Activated B cell treated with CpG ODN at 0.5 μM for 24 hours (primary cell): ENCODE measurements around the gene ADCY10. TPM values are rescaled to one million over a fixed set of nuclear protein-coding genes. Genes with fewer than 3 reads are reported as not detected.
"Not testable (repeated sequence)": the region's sequence is repeated elsewhere in the genome, so short reads cannot be mapped to it uniquely, and the experiment has no call there.

ENCODE experiments used
- ATAC-seq: fragments of 200-7000 bp; cut with Tn5 transposase; one replicate; pipeline ENCODE4 v1.10.0; 2021; ENCODE audit warnings: low read depth, mild to moderate bottlenecking, moderate library complexity
- CTCF ChIA-PET: fragments of 350-600 bp; sonication (Branson Sonifier 250); formaldehyde crosslinking; loops from one replicate; lab custom pipeline; 2021; ENCODE audit warnings: antibody characterized with exemption; lab: Charles Lee
- POLR2A ChIA-PET: fragments of 350-600 bp; sonication (Branson Sonifier 250); formaldehyde crosslinking; loops from one replicate; lab custom pipeline; 2021; ENCODE audit warnings: antibody characterized with exemption; lab: Charles Lee
- DNase-seq: peaks from one replicate; pipeline ENCODE4 v3.0.0; 2022
- H3K27ac Mint-ChIP-seq: one replicate; pipeline ENCODE4 v1.8.0; 2020; ENCODE audit warnings: mixed read lengths
- H3K27me3 Mint-ChIP-seq: one replicate; pipeline ENCODE4 v1.8.0; 2021; ENCODE audit warnings: mixed read lengths
- H3K36me3 Mint-ChIP-seq: one replicate; pipeline ENCODE4 v1.8.0; 2021; ENCODE audit warnings: low read depth, mixed read lengths
- H3K4me1 Mint-ChIP-seq: one replicate; pipeline ENCODE4 v1.8.0; 2021; ENCODE audit warnings: mixed read lengths
- H3K4me3 Mint-ChIP-seq: one replicate; pipeline ENCODE4 v1.8.0; 2020; ENCODE audit warnings: mild to moderate bottlenecking, mixed read lengths
- H3K9me3 Mint-ChIP-seq: one replicate; pipeline ENCODE4 v1.8.0; 2020; ENCODE audit warnings: mixed read lengths
- intact Hi-C: fragments of 100-400 bp; cut with micrococcal nuclease; formaldehyde crosslinking; loops from one replicate; pipeline ENCODE4 v1.15.1; 2024
- total RNA-seq: library from RNA; stranded (reverse); gene quantifications from 2 replicates; pipeline ENCODE4 v1.2.3, GENCODE V29; 2022
- TF ChIP-seq, protein P1 (sequence below): fragments of 200-600 bp; IDR thresholded peaks from one replicate; pipeline ENCODE4 v1.8.0; 2022; ENCODE audit warnings: antibody characterized with exemption, mild to moderate bottlenecking

ADCY10 gene
- total RNA-seq, 1 donor from 2014 or later, result 0.20 TPM

GRCh38 chr1:167819849-167820683 lies 93.9 kb downstream of the ADCY10 start:
- peaks cover 11% of the 10 kb centered on the region for H3K27me3 Mint-ChIP-seq
- no peak overlapping the region for H3K27ac Mint-ChIP-seq
- ATAC-seq (peak; percentile 84), DNase-seq (peak; percentile 31)
- H3K4me1 Mint-ChIP-seq, result peaks cover 8% of the 10 kb centered on the region
- no peaks in the 10 kb centered on the region for H3K36me3 Mint-ChIP-seq
- CTCF ChIA-PET, result no interaction called here
- peaks cover 10% of the 10 kb centered on the region for H3K9me3 Mint-ChIP-seq
- POLR2A ChIA-PET, result no interaction called here
- intact Hi-C loops, result no loop called here
- TF ChIP-seq, protein P1, sequence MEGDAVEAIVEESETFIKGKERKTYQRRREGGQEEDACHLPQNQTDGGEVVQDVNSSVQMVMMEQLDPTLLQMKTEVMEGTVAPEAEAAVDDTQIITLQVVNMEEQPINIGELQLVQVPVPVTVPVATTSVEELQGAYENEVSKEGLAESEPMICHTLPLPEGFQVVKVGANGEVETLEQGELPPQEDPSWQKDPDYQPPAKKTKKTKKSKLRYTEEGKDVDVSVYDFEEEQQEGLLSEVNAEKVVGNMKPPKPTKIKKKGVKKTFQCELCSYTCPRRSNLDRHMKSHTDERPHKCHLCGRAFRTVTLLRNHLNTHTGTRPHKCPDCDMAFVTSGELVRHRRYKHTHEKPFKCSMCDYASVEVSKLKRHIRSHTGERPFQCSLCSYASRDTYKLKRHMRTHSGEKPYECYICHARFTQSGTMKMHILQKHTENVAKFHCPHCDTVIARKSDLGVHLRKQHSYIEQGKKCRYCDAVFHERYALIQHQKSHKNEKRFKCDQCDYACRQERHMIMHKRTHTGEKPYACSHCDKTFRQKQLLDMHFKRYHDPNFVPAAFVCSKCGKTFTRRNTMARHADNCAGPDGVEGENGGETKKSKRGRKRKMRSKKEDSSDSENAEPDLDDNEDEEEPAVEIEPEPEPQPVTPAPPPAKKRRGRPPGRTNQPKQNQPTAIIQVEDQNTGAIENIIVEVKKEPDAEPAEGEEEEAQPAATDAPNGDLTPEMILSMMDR, result no peak
- peak overlapping the region; percentile 78 for H3K4me3 Mint-ChIP-seq

- CTCF ChIA-PET, result no interaction called here
- Mint-ChIP-seq H3K36me3 (peaks cover 9% of the 10 kb centered on the region), H3K4me3 (no peak overlapping the region), H3K27me3 (peaks cover 9% of the 10 kb centered on the region), H3K27ac (no peak overlapping the region), H3K4me1 (peaks cover 8% of the 10 kb centered on the region), H3K9me3 (peaks cover 26% of the 10 kb centered on the region)
- TF ChIP-seq, protein P1, result no peak
- DNase-seq, result no peak
- POLR2A ChIA-PET, result no interaction called here
- ATAC-seq, result no peak
- intact Hi-C loops, result no loop called here
Measured at GRCh38 chr1:167815650-167816049, 98.3 kb downstream of the ADCY10 start.

- Mint-ChIP-seq H3K27me3 (peaks cover 1% of the 10 kb centered on the region), H3K27ac (no peak overlapping the region)
Measured at GRCh38 chr1:167812972-167813371, 101.0 kb downstream of the ADCY10 start.

DNA sequence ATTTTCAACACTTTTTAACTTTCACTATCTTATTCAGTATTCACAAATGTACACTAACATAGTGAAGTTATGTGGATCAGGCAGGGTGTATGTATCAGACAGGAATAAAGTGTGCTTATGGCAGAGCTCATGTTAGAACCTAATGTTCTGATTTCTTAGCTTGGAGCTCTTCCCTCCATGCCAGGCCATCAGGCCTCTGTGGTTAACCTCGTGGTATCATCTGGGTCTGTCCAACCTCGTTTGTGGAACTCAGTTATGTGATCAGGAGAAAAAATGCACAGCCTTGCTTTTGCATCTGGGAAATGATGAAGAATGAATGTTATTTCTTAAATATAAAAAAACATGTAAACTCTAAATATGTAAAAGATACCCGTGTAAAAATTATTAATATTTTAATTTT lies 105.2 kb downstream of the ADCY10 start:
- no peak for DNase-seq
- CTCF ChIA-PET, result interaction anchor here (1.2 kb wide), 1 partner anchor 208 kb away, joined by 5 read pairs; no protein-coding TSS in a partner anchor
- intact Hi-C loops, result loop anchor here (10.0 kb wide), 1 partner anchor 404 kb away; no protein-coding TSS in a partner anchor
- TF ChIP-seq, protein P1, result no peak
- no peak overlapping the region for H3K27ac Mint-ChIP-seq
- POLR2A ChIA-PET, result no interaction called here
- peaks cover 1% of the 10 kb centered on the region for H3K27me3 Mint-ChIP-seq
- ATAC-seq, result no peak
- peaks cover 14% of the 10 kb centered on the region for H3K9me3 Mint-ChIP-seq
- H3K4me3 Mint-ChIP-seq, result no peak overlapping the region
- H3K36me3 Mint-ChIP-seq, result peaks cover 9% of the 10 kb centered on the region
- H3K4me1 Mint-ChIP-seq, result peaks cover 16% of the 10 kb centered on the region

More at GRCh38 chr1:167812972-167813371, 101.0 kb downstream of the ADCY10 start:
- Mint-ChIP-seq H3K36me3 (peaks cover 9% of the 10 kb centered on the region), H3K4me3 (no peak overlapping the region), H3K9me3 (peaks cover 26% of the 10 kb centered on the region), H3K4me1 (no peaks in the 10 kb centered on the region)
- ChIA-PET POLR2A (no interaction called here), CTCF (no interaction called here)
- no peak for DNase-seq
- TF ChIP-seq, protein P1, result no peak
- ATAC-seq, result no peak
- intact Hi-C loops, result no loop called here

GRCh38 chr1:167808104-167808503 lies 105.8 kb downstream of the ADCY10 start:
- POLR2A ChIA-PET, result no interaction called here
- Mint-ChIP-seq H3K4me1 (peaks cover 22% of the 10 kb centered on the region), H3K9me3 (peaks cover 11% of the 10 kb centered on the region), H3K27ac (no peak overlapping the region), H3K36me3 (peaks cover 9% of the 10 kb centered on the region), H3K4me3 (no peak overlapping the region), H3K27me3 (peaks cover 1% of the 10 kb centered on the region)
- DNase-seq (no peak), ATAC-seq (no peak)
- CTCF ChIA-PET, result interaction anchor here (1.2 kb wide), 1 partner anchor 208 kb away, joined by 5 read pairs; no protein-coding TSS in a partner anchor
- TF ChIP-seq, protein P1, result no peak
- intact Hi-C loops, result loop anchor here (10.0 kb wide), 1 partner anchor 403 kb away; no protein-coding TSS in a partner anchor

GRCh38 chr1:167806676-167807075 lies 107.3 kb downstream of the ADCY10 start:
- peaks cover 22% of the 10 kb centered on the region for H3K4me1 Mint-ChIP-seq
- DNase-seq, CTCF ChIA-PET, ATAC-seq, POLR2A ChIA-PET, H3K27me3 Mint-ChIP-seq, H3K36me3 Mint-ChIP-seq, H3K9me3 Mint-ChIP-seq, H3K4me3 Mint-ChIP-seq, H3K27ac Mint-ChIP-seq: not testable (repeated sequence)
- intact Hi-C loops, result loop anchor here (10.0 kb wide), 1 partner anchor 402 kb away; no protein-coding TSS in a partner anchor

DNA sequence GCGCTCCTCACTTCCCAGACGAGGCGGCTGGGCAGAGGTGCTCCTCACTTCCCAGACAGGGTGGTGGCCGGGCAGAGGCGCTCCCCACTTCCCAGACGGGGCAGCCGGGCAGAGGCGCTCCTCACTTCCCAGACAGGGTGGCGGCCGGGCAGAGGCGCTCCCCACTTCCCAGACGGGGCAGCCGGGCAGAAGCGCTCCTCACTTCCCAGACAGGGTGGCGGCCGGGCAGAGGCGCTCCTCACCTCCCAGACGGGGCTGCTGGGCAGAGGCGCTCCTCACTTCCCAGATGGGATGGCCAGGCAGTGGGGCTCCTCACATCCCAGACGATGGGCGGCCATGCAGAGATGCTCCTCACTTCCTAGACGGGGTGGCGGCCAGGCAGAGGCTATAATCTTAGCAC lies 107.7 kb downstream of the ADCY10 start:
- H3K4me1 Mint-ChIP-seq, result peaks cover 22% of the 10 kb centered on the region
- DNase-seq, H3K9me3 Mint-ChIP-seq, H3K4me3 Mint-ChIP-seq, POLR2A ChIA-PET, CTCF ChIA-PET, H3K36me3 Mint-ChIP-seq, H3K27ac Mint-ChIP-seq, H3K27me3 Mint-ChIP-seq, ATAC-seq: not testable (repeated sequence)
- intact Hi-C loops, result loop anchor here (10.0 kb wide), 1 partner anchor 401 kb away; no protein-coding TSS in a partner anchor
